Nephron (organoid): ENCODE results near the gene LHB.
"Not testable (repeated sequence)": the region's sequence is repeated elsewhere in the genome, so short reads cannot be mapped to it uniquely, and the experiment has no call there.

ENCODE experiments used
- H3K27ac Mint-ChIP-seq, 3 experiments: 2 replicates each; pipeline ENCODE4 v1.8.0; 2020; ENCODE audit warnings: mixed read lengths in 3 of 3, mild to moderate bottlenecking in 2 of 3, moderate library complexity in 1 of 3
- H3K27me3 Mint-ChIP-seq: 2 replicates; pipeline ENCODE4 v1.8.0; 2021; ENCODE audit warnings: low read depth, mild to moderate bottlenecking, moderate library complexity, mixed read lengths
- H3K36me3 Mint-ChIP-seq: 2 replicates; pipeline ENCODE4 v1.8.0; 2020; ENCODE audit warnings: low read depth, mixed read lengths
- H3K4me1 Mint-ChIP-seq: 2 replicates; pipeline ENCODE4 v1.8.0; 2020; ENCODE audit warnings: mixed read lengths
- H3K4me3 Mint-ChIP-seq, 3 experiments: 2 replicates each; pipeline ENCODE4 v1.8.0; 2020; ENCODE audit warnings: mild to moderate bottlenecking in 3 of 3, mixed read lengths in 3 of 3, moderate library complexity in 2 of 3
- H3K9me3 Mint-ChIP-seq: 2 replicates; pipeline ENCODE4 v1.8.0; 2020; ENCODE audit warnings: mixed read lengths
- CTCF ChIP-seq, 3 experiments: fragments of 200-600 bp; sonication (generic); IDR thresholded peaks; one replicate each; pipeline ENCODE4 v1.5.0; 2021; ENCODE audit warnings: antibody characterized with exemption in 3 of 3; ENCODE audit not compliant: unreplicated experiment in 3 of 3

The LHB gene

GRCh38 chr19:49049011-49049410 is 32.1 kb upstream of the LHB start, which contains the start of gene CGB8:
Gene CGB8, minus strand, starts transcription at chr19:49049111. Its CDS starts 372 bp downstream, at chr19:49048739.
- not testable (repeated sequence) for H3K4me3 Mint-ChIP-seq, H3K36me3 Mint-ChIP-seq, H3K4me1 Mint-ChIP-seq, H3K9me3 Mint-ChIP-seq, H3K27ac Mint-ChIP-seq
- H3K27me3 Mint-ChIP-seq, result peaks cover 17% of the 10 kb centered on the region

GRCh38 chr19:49043548-49043947 is 26.7 kb upstream of the LHB start, which contains the start of gene CGB5:
Gene CGB5, plus strand, starts transcription at chr19:49043848. Its CDS starts 362 bp downstream, at chr19:49044210.
- not testable (repeated sequence) for H3K27ac Mint-ChIP-seq, H3K27me3 Mint-ChIP-seq, H3K4me1 Mint-ChIP-seq, H3K4me3 Mint-ChIP-seq, H3K36me3 Mint-ChIP-seq, H3K9me3 Mint-ChIP-seq

GRCh38 chr19:49042666-49043065 is 25.8 kb upstream of the LHB start:
- not testable (repeated sequence) for H3K4me1 Mint-ChIP-seq, H3K36me3 Mint-ChIP-seq, H3K9me3 Mint-ChIP-seq, H3K27ac Mint-ChIP-seq, H3K4me3 Mint-ChIP-seq, H3K27me3 Mint-ChIP-seq

GRCh38 chr19:49042177-49042576 is 25.3 kb upstream of the LHB start:
- H3K36me3 Mint-ChIP-seq, result no peaks in the 10 kb centered on the region
- no peak overlapping the region for H3K4me3 Mint-ChIP-seq
- H3K9me3 Mint-ChIP-seq, result no peaks in the 10 kb centered on the region
- H3K4me1 Mint-ChIP-seq, result no peaks in the 10 kb centered on the region
- peaks cover 4% of the 10 kb centered on the region for H3K27me3 Mint-ChIP-seq
- TF ChIP-seq CTCF (IDR thresholded peaks at IDR 0.05; ENCODE audit: unreplicated experiment in 3 of 3), result no peak
- H3K27ac Mint-ChIP-seq, result no peak overlapping the region

- H3K4me3 Mint-ChIP-seq, H3K9me3 Mint-ChIP-seq, H3K27ac Mint-ChIP-seq, H3K27me3 Mint-ChIP-seq, H3K4me1 Mint-ChIP-seq, H3K36me3 Mint-ChIP-seq: not testable (repeated sequence)
Measured at GRCh38 chr19:49039736-49040135, 22.8 kb upstream of the LHB start.

- H3K4me1 Mint-ChIP-seq, H3K9me3 Mint-ChIP-seq, H3K4me3 Mint-ChIP-seq, H3K27ac Mint-ChIP-seq, H3K36me3 Mint-ChIP-seq: not testable (repeated sequence)
- peaks cover 13% of the 10 kb centered on the region for H3K27me3 Mint-ChIP-seq
Measured at GRCh38 chr19:49038557-49039276, 21.8 kb upstream of the LHB start.

GRCh38 chr19:49038111-49038510 is 21.2 kb upstream of the LHB start:
- H3K4me1 Mint-ChIP-seq, H3K36me3 Mint-ChIP-seq, H3K9me3 Mint-ChIP-seq, H3K4me3 Mint-ChIP-seq, H3K27ac Mint-ChIP-seq: not testable (repeated sequence)
- H3K27me3 Mint-ChIP-seq, result peaks cover 12% of the 10 kb centered on the region

- peaks cover 11% of the 10 kb centered on the region for H3K27me3 Mint-ChIP-seq
- not testable (repeated sequence) for H3K4me1 Mint-ChIP-seq, H3K4me3 Mint-ChIP-seq, H3K9me3 Mint-ChIP-seq, H3K36me3 Mint-ChIP-seq, H3K27ac Mint-ChIP-seq
Measured at GRCh38 chr19:49036815-49037214, 19.9 kb upstream of the LHB start, which contains the start of gene CGB1. Gene CGB1, minus strand, starts transcription at chr19:49036895. Its CDS starts 184 bp downstream, at chr19:49036711.

GRCh38 chr19:49031642-49032301 is 14.9 kb upstream of the LHB start, which contains the start of gene CGB2:
Gene CGB2, plus strand, starts transcription at chr19:49031890. Its CDS starts 206 bp downstream, at chr19:49032096.
- H3K4me3 Mint-ChIP-seq, H3K9me3 Mint-ChIP-seq, H3K4me1 Mint-ChIP-seq, H3K36me3 Mint-ChIP-seq, H3K27ac Mint-ChIP-seq: not testable (repeated sequence)
- peak in 1 of 3 experiments; percentile 13 for TF ChIP-seq CTCF (IDR thresholded peaks at IDR 0.05; ENCODE audit: unreplicated experiment in 3 of 3)
- H3K27me3 Mint-ChIP-seq, result peaks cover 17% of the 10 kb centered on the region

- not testable (repeated sequence) for H3K9me3 Mint-ChIP-seq, H3K4me3 Mint-ChIP-seq, H3K4me1 Mint-ChIP-seq, H3K36me3 Mint-ChIP-seq, H3K27ac Mint-ChIP-seq
- peaks cover 15% of the 10 kb centered on the region for H3K27me3 Mint-ChIP-seq
Measured at GRCh38 chr19:49030323-49030722, 13.4 kb upstream of the LHB start.

- H3K4me3 Mint-ChIP-seq, H3K9me3 Mint-ChIP-seq, H3K4me1 Mint-ChIP-seq, H3K36me3 Mint-ChIP-seq, H3K27ac Mint-ChIP-seq: not testable (repeated sequence)
- peaks cover 13% of the 10 kb centered on the region for H3K27me3 Mint-ChIP-seq
Measured at GRCh38 chr19:49029749-49030148, 12.9 kb upstream of the LHB start.

GRCh38 chr19:49028686-49029085 is 11.8 kb upstream of the LHB start:
- H3K27ac Mint-ChIP-seq, H3K36me3 Mint-ChIP-seq, H3K27me3 Mint-ChIP-seq, H3K9me3 Mint-ChIP-seq, H3K4me3 Mint-ChIP-seq, H3K4me1 Mint-ChIP-seq: not testable (repeated sequence)

GRCh38 chr19:49025599-49025998 is 8.7 kb upstream of the LHB start:
- H3K27ac Mint-ChIP-seq, H3K36me3 Mint-ChIP-seq, H3K4me3 Mint-ChIP-seq, H3K9me3 Mint-ChIP-seq, H3K4me1 Mint-ChIP-seq: not testable (repeated sequence)
- peaks cover 14% of the 10 kb centered on the region for H3K27me3 Mint-ChIP-seq
